ENCODE results near the gene PMPCB.

Gene PMPCB

GRCh38 chr7:103338864-103339263 lies 41.6 kb downstream of the PMPCB start:
- DNase-seq, result no peak

- DNase-seq, result no peak
These were observed 44.2 kb downstream of the PMPCB start for GRCh38 chr7:103341466-103341865.

GRCh38 chr7:103343332-103343731 lies 46.1 kb downstream of the PMPCB start:
- DNase-seq, result no peak

GRCh38 chr7:103343758-103344452 lies 46.7 kb downstream of the PMPCB start:
- peak; percentile 28 to 40 for DNase-seq

- DNase-seq, result peak; percentile 83 to 89
These were observed 47.4 kb downstream of the PMPCB start, which contains the start of gene DNAJC2 for GRCh38 chr7:103344453-103345149. Gene DNAJC2, minus strand, starts transcription at chr7:103344767. Its CDS starts 145 bp downstream, at chr7:103344622.

GRCh38 chr7:103346396-103346795 lies 49.2 kb downstream of the PMPCB start:
- DNase-seq, result no peak

GRCh38 chr7:103347507-103348267 lies 50.5 kb downstream of the PMPCB start, which contains the start of gene PSMC2:
Gene PSMC2, plus strand, starts transcription at chr7:103347643. Its CDS starts 69 bp downstream, at chr7:103347712.
- DNase-seq, result peak; percentile 78 to 86

- DNase-seq, result no peak
These were observed 51.2 kb downstream of the PMPCB start for GRCh38 chr7:103348452-103348851.

- no peak for DNase-seq
These were observed 51.7 kb downstream of the PMPCB start for GRCh38 chr7:103348959-103349358.

GRCh38 chr7:103349805-103350204 lies 52.6 kb downstream of the PMPCB start:
- no peak for DNase-seq
